Middle frontal gyrus (tissue), 1 donor: ENCODE results near the gene PRDM12.

ENCODE experiments used
- DNase-seq: peaks from one replicate; pipeline ENCODE4 v3.0.0-alpha.2; 2015; ENCODE audit warnings: low spot score; ENCODE audit errors: extremely low spot score

Gene PRDM12

GRCh38 chr9:130718562-130718961, 54.2 kb downstream of the PRDM12 start:
- DNase-seq = no peak

- no peak for DNase-seq
Observed at GRCh38 chr9:130720762-130721161, 56.4 kb downstream of the PRDM12 start.

GRCh38 chr9:130728721-130729120, 64.3 kb downstream of the PRDM12 start:
- DNase-seq = no peak

GRCh38 chr9:130729145-130729544, 64.8 kb downstream of the PRDM12 start:
- DNase-seq = no peak

- DNase-seq = no peak
Observed at GRCh38 chr9:130731355-130731754, 67.0 kb downstream of the PRDM12 start.

GRCh38 chr9:130732136-130732535, 67.7 kb downstream of the PRDM12 start:
- DNase-seq = no peak
